SU-DHL-6 (cell line): Measurements from ENCODE around the gene FOXI2.

ENCODE experiments used
- H2AFZ ChIP-seq: fragments of 200-600 bp; sonication (generic); 2 replicates; pipeline ENCODE4 v1.6.1; 2014; ENCODE audit warnings: low read depth, mild to moderate bottlenecking, moderate library complexity, mixed read lengths, antibody characterized with exemption, low read length; ENCODE audit not compliant: severe bottlenecking
- H3F3A ChIP-seq: fragments of 200-600 bp; shearing (Covaris generic); 2 replicates; pipeline ENCODE4 v1.6.0; 2016; ENCODE audit warnings: antibody characterized with exemption, mild to moderate bottlenecking; ENCODE audit not compliant: insufficient read depth
- H3K27ac ChIP-seq: fragments of 200-600 bp; sonication (generic); 2 replicates; pipeline ENCODE4 v1.5.1; 2016; ENCODE audit warnings: low read depth, mild to moderate bottlenecking, low read length, moderate library complexity, mixed read lengths
- H3K27me3 ChIP-seq: fragments of 200-600 bp; sonication (generic), shearing (Covaris generic); 2 replicates; pipeline ENCODE4 v1.6.0; 2014; ENCODE audit warnings: mild to moderate bottlenecking, low read length
- H3K36me3 ChIP-seq: fragments of 200-600 bp; sonication (generic); 2 replicates; pipeline ENCODE4 v1.6.1; 2014; ENCODE audit warnings: mild to moderate bottlenecking, low read length, mixed read lengths
- H3K4me2 ChIP-seq: fragments of 300-600, 200-600 bp; shearing (Covaris generic), sonication (generic); 2 replicates; pipeline ENCODE4 v1.6.0; 2014; ENCODE audit warnings: low read length, low read depth, mild to moderate bottlenecking; ENCODE audit not compliant: poor library complexity, severe bottlenecking
- H3K4me3 ChIP-seq: fragments of 200-600 bp; sonication (generic); 2 replicates; pipeline ENCODE4 v1.5.1; 2014; ENCODE audit warnings: antibody characterized with exemption, low read length, mild to moderate bottlenecking, mixed read lengths; ENCODE audit not compliant: insufficient read depth, poor library complexity, severe bottlenecking
- H3K79me2 ChIP-seq: fragments of 200-600 bp; sonication (generic); 2 replicates; pipeline ENCODE4 v1.6.1; 2014; ENCODE audit warnings: mild to moderate bottlenecking, low read length, moderate library complexity; ENCODE audit not compliant: insufficient read depth
- H3K9ac ChIP-seq: fragments of 200-600 bp; sonication (generic); 2 replicates; pipeline ENCODE4 v1.7.0; 2014; ENCODE audit warnings: mild to moderate bottlenecking, low read length
- H3K9me2 ChIP-seq: fragments of 200-600 bp; sonication (generic); replicated peaks from 2 replicates; pipeline ENCODE4 v1.6.1; 2014; ENCODE audit warnings: low read length; ENCODE audit not compliant: insufficient read depth
- H3K9me3 ChIP-seq: fragments of 200-600 bp; sonication (generic); 2 replicates; pipeline ENCODE4 v1.6.1; 2014; ENCODE audit warnings: low read length, mixed read lengths; ENCODE audit not compliant: insufficient read depth
- H4K20me1 ChIP-seq: fragments of 200-600 bp; sonication (generic); 2 replicates; pipeline ENCODE4 v1.6.1; 2014; ENCODE audit warnings: low read depth, mild to moderate bottlenecking, antibody characterized with exemption, low read length, moderate library complexity, mixed read lengths
- EZH2phosphoT487 ChIP-seq: fragments of 200-600 bp; sonication (generic), shearing (Covaris generic); conservative IDR thresholded peaks from 2 replicates; pipeline ENCODE4 v1.6.1; 2018; ENCODE audit warnings: mild to moderate bottlenecking, antibody characterized with exemption, low read length, moderate library complexity, mixed read lengths
- TF ChIP-seq, protein P1 (sequence below): fragments of 200-600 bp; sonication (generic); IDR thresholded peaks from one replicate; pipeline ENCODE4 v1.5.1; 2017; ENCODE audit warnings: antibody characterized with exemption, mild to moderate bottlenecking, low read length, moderate library complexity; ENCODE audit not compliant: insufficient read depth, poor library complexity, severe bottlenecking

The FOXI2 gene

DNA sequence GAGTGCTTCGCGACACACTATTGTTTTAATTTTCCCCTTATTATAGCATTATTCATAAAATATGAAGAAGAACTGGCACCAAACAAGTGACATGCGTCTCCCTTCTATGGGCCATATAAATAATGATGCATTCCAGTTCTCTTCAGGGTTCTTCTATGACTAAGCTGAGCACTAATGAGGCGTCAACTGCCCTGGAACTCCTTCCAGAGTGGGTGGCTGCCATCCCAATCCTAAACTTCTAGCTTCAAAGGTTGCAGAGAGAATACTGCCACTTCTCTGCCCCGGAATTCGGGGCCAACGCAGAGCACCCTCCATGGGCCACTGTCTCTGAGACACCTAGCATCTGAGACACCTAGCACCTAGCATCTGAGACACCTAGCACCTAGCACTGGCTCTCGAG lies 37.7 kb upstream of the FOXI2 start:
- H3K9ac ChIP-seq, result no peak overlapping the region
- no peak overlapping the region for H3K27ac ChIP-seq
- H3K36me3 ChIP-seq, result no peaks in the 10 kb centered on the region
- no peaks in the 10 kb centered on the region for H3K79me2 ChIP-seq
- H3K9me3 ChIP-seq, result no peaks in the 10 kb centered on the region
- H3K9me2 ChIP-seq, result no peaks in the 10 kb centered on the region
- H3F3A ChIP-seq, result no peaks in the 10 kb centered on the region
- no peak for TF ChIP-seq EZH2phosphoT487
- TF ChIP-seq, protein P1, sequence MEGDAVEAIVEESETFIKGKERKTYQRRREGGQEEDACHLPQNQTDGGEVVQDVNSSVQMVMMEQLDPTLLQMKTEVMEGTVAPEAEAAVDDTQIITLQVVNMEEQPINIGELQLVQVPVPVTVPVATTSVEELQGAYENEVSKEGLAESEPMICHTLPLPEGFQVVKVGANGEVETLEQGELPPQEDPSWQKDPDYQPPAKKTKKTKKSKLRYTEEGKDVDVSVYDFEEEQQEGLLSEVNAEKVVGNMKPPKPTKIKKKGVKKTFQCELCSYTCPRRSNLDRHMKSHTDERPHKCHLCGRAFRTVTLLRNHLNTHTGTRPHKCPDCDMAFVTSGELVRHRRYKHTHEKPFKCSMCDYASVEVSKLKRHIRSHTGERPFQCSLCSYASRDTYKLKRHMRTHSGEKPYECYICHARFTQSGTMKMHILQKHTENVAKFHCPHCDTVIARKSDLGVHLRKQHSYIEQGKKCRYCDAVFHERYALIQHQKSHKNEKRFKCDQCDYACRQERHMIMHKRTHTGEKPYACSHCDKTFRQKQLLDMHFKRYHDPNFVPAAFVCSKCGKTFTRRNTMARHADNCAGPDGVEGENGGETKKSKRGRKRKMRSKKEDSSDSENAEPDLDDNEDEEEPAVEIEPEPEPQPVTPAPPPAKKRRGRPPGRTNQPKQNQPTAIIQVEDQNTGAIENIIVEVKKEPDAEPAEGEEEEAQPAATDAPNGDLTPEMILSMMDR, result no peak
- no peak overlapping the region for H3K4me3 ChIP-seq
- H4K20me1 ChIP-seq, result no peaks in the 10 kb centered on the region
- H2AFZ ChIP-seq, result no peak overlapping the region
- H3K27me3 ChIP-seq, result no peaks in the 10 kb centered on the region
- no peak overlapping the region for H3K4me2 ChIP-seq

DNA sequence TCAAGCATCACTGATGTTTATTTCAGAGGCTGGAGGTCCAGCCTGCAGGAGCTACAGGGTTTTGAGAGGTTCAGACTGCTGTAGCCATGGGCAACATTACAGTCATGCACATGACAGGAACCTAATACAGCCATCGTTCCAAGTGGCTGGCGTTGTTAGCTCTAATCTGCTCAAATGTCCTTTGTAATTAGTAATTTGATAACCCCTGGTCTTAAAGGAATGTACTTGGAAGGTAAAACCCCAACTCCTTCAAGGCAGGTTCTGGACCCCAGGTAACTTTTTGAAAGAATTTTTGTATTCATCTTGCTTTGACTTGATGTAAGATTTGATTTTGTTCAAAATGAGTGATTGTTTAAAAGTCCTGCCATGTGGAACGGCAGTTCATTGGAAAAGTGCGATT lies 34.7 kb upstream of the FOXI2 start:
- Histone ChIP-seq H3K4me2 (no peak overlapping the region), H3K9ac (no peak overlapping the region), H3K27ac (no peak overlapping the region), H3F3A (no peaks in the 10 kb centered on the region), H3K36me3 (no peaks in the 10 kb centered on the region), H4K20me1 (no peaks in the 10 kb centered on the region), H3K27me3 (no peaks in the 10 kb centered on the region), H2AFZ (no peak overlapping the region), H3K79me2 (no peaks in the 10 kb centered on the region), H3K9me3 (no peaks in the 10 kb centered on the region), H3K9me2 (no peaks in the 10 kb centered on the region), H3K4me3 (no peak overlapping the region)
- TF ChIP-seq EZH2phosphoT487, result no peak
- TF ChIP-seq, protein P1, result no peak

DNA sequence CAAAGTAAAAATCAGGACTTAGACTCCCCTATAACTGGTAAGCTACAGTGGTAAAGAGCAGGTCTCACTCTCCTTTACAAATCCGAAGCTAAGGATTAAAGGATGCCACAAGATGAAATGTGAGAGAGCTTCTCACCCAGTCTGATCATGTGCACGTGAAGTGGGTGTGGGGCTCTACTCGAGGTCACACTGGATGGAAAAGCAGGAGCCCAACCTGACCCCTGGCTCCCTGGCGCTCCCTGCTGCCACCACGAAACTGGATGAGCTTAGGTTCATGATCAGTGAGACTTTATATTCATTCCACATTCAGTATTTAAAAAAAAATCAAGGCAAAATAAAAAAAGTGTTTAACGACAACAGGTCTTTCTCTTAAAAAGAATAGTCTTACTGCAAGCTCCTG lies 21.7 kb upstream of the FOXI2 start:
- no peak for TF ChIP-seq EZH2phosphoT487
- TF ChIP-seq, protein P1, result no peak
- H3K9me2 ChIP-seq, result no peaks in the 10 kb centered on the region
- no peaks in the 10 kb centered on the region for H3F3A ChIP-seq
- H3K9ac ChIP-seq, result no peak overlapping the region
- H3K4me3 ChIP-seq, result no peak overlapping the region
- no peaks in the 10 kb centered on the region for H4K20me1 ChIP-seq
- no peaks in the 10 kb centered on the region for H3K79me2 ChIP-seq
- no peaks in the 10 kb centered on the region for H3K27me3 ChIP-seq
- H3K36me3 ChIP-seq, result no peaks in the 10 kb centered on the region
- no peak overlapping the region for H3K27ac ChIP-seq
- H3K4me2 ChIP-seq, result no peak overlapping the region
- no peak overlapping the region for H2AFZ ChIP-seq
- H3K9me3 ChIP-seq, result no peaks in the 10 kb centered on the region
